ENCODE results near the gene MYO9A. TPM values are rescaled to one million over a fixed set of nuclear protein-coding genes. Genes with fewer than 3 reads are reported as not detected.

The MYO9A gene, protein sequence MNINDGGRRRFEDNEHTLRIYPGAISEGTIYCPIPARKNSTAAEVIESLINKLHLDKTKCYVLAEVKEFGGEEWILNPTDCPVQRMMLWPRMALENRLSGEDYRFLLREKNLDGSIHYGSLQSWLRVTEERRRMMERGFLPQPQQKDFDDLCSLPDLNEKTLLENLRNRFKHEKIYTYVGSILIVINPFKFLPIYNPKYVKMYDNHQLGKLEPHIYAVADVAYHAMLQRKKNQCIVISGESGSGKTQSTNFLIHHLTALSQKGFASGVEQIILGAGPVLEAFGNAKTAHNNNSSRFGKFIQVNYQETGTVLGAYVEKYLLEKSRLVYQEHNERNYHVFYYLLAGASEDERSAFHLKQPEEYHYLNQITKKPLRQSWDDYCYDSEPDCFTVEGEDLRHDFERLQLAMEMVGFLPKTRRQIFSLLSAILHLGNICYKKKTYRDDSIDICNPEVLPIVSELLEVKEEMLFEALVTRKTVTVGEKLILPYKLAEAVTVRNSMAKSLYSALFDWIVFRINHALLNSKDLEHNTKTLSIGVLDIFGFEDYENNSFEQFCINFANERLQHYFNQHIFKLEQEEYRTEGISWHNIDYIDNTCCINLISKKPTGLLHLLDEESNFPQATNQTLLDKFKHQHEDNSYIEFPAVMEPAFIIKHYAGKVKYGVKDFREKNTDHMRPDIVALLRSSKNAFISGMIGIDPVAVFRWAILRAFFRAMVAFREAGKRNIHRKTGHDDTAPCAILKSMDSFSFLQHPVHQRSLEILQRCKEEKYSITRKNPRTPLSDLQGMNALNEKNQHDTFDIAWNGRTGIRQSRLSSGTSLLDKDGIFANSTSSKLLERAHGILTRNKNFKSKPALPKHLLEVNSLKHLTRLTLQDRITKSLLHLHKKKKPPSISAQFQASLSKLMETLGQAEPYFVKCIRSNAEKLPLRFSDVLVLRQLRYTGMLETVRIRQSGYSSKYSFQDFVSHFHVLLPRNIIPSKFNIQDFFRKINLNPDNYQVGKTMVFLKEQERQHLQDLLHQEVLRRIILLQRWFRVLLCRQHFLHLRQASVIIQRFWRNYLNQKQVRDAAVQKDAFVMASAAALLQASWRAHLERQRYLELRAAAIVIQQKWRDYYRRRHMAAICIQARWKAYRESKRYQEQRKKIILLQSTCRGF (N-terminal part only)
- polyA plus RNA-seq (ENCODE audit: insufficient read length in 4 of 4), result 10 to 100 TPM; 29.7 to 39.2 (median 34.3) TPM

DNA sequence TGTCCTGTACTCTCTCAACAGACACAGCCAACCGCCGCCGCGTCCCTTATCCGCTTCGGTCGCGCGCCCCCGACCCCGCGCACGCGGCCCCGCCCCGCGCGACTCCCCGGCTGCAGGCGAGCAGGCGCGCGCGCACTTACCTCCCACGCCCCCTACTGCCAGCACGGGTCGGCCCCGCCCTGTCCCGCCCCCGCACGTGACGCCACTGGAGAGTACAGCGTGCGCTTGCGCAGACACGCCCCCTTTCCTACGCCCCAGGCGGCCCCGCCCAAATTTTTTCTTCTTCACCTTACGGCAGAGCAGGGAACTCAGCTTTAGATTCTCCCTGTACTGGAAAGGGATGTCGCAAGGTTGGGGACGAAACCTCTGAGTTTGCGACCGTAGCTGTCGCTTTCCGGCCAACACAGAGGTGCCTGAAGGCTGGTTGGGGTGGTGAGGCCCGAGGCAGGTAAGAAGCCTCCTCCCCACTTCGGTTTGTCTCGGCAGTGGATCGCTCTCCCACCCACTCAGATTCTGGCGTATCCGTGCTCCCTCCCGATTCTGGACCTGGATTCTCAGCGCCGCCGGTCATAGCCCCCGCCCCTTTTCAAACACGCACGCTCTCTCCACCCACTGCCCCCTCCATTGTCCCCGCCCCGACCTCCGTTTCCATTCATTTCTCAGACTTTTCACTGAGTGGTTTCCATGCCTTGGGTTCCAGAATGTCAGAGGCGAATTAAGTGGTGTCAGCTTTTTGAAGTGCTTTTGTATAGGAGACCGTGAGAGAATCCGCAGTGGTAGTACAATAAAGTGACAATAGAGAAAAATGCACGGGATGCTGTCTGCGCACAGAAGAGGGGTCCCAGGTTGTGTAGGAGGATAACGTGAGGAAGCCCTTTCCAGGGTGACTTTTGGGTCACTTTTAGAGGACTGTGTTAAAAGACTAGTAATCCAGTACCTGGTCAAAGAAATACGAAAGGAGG is at the start of gene MYO9A, which contains the start of gene SENP8:
Gene MYO9A, minus strand, starts transcription at position 134 of the 962 bp plus-strand sequence. CDS start 71,587 bp downstream, outside the sequence.
Gene SENP8, plus strand, starts transcription at position 387 of the 962 bp plus-strand sequence. CDS start 21,221 bp downstream, outside the sequence.
- DNase-seq (ENCODE audit: low read depth in 4 of 4, low spot score in 3 of 4), result peak; percentile 95 to 98 (median 97)

DNA sequence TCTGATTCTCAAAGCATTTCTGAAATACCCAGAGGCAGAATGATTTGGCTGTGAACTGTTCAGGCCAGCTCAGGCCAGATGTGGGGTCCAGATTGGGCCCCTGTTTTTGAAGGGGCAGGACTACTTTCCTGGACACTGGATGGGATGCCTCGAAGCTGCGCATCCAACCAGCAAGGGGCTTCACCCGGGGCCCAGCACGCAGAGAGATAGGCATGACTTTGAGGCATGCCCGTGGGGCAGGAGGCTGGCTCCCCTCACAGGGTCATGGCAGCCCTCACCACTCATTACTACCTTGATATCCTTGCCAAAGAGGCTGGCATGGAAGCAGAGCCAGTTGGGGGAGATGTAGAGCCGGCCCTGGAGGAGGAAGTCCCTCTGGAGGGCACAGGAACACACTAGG is 49.5 kb upstream of the MYO9A start:
- no peak for DNase-seq (ENCODE audit: low read depth in 4 of 4, low spot score in 3 of 4)

DNA sequence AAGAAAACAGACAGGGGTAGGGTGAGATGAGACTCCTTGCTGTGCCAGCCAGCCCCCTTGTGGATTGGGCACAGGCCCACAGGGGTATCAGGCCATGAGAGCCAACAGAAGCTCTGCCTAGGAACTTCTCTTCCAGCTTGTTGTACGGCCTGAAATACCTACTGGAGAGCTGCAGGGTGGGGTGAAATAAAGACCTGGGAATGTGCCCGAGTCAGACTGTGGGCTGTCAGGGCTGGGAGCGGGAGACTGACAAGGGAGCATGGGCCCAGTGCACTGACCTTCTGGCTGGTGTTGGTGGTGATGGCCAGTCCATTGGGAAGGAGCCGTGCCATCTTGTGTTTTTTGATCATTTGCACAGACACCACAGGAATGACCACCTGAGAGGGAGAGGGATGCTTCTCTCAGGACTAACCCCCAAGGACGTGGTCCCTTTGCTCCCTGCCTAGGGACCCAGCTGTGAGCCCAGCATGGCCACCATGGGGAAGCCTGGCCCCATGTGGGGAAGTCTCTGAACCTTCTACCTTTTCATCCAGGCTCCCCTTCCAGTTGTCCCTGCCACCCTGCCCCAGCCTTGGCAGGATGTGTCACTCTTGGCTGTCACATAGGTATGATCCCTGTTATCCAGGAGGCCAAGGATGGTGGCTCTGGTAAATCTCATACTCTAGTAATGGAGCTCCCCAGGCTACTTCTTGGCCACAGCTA is 48.9 kb upstream of the MYO9A start:
- no peak for DNase-seq (ENCODE audit: low read depth in 4 of 4, low spot score in 3 of 4)

DNA sequence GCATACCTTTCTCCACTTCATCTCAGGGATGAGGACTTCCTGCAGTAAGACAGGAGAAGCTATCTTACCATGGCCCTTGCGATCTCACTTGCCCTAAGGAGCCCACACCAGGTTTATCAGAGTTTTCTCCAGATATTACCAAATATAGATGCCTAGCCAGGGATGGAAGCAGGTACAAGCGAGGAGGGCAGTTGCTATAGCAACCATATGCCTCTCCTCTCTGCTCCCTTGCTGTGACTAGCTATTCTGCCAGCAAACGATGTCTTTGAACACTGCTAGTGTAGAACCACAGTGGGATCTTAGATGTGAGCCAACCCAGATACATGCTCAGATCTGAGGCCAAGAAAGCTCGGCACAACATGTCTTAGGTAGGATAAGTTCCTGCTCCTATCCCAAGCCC is 45.8 kb upstream of the MYO9A start:
- DNase-seq (ENCODE audit: low read depth in 4 of 4, low spot score in 3 of 4), result no peak

DNA sequence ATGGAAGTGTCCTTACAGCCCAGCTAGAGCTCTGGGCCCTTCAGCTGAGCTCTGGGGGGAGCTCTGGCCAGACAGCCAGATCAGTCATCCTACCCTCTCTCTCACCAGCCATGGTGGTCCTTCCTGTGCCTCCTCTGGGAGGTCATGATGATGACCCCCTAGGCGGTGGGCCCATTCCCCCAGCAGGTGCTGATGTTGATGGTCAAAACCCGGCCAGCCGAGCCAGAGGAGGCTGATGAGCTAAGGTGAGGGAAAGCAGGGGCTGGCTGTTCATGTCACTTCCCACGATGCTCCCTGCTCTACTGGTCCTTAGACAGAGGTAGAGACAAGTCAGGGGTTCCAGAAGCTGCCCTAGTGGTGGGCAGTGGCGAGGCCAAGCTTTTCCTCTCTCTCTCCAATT is 44.6 kb upstream of the MYO9A start:
- DNase-seq (ENCODE audit: low read depth in 4 of 4, low spot score in 3 of 4), result no peak

DNA sequence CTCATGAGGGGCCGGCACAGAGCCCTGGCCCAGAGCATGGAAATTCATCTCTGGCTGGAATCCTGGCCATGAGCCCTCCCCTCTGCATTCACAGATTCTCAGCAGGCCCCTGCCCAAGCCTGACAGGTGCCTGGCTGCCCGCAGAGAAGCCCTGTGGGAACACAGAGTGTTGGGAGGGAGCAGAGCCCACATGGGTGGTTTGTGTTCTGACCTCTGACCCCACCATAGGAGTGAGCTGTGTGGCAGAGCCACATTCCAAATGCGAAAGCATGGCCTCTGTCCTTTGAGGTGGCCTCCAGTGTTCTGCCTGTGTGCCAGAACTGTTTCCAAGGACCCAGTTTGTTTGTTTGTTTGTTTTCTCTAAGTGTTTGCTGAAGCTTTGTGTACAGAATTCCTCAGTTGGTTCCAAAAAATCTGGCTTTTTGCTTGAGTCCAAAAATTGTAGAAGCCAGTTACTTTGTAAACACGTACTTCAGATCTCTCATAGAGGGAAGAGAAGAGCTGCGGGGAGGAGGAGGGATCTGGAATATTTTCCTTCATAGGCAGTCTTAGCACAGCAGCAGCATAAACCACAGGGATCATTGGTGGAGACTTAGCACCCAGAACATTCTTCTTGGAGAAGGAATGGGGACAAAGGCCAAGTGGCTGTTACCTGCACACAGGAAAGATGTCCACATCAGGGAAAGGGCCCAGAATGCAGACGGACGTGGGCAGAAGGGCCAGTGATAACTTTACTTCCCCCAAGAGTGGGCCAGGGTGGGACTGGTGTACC is 43.6 kb upstream of the MYO9A start:
- DNase-seq (ENCODE audit: low read depth in 4 of 4, low spot score in 3 of 4), result no peak

DNA sequence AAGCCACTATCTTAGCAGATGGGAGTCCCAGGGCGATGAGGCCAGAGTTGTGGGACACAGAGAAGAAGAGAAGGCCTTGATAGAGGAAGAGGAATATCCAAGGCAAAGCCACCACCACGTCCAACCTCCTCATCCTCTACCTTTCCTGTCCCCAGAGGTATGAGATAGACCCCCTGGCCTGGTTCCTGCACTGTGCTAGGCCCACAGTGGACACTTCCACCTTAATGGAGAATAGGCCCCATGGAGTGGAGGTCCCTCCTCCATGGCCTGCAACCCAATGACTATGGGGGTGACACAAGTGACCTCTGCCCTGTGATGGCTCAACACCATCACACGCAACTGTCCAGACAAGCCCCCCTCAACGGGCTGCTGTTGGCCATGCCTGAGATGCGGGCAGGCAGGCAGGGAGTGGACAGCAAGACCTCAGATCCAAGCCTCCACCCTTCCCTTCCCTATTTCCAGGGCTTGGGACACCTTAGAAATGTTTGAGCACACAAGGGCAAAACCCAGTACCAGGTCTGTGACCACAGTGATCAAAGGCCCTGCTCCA is 42.8 kb upstream of the MYO9A start:
- no peak for DNase-seq (ENCODE audit: low read depth in 4 of 4, low spot score in 3 of 4)

DNA sequence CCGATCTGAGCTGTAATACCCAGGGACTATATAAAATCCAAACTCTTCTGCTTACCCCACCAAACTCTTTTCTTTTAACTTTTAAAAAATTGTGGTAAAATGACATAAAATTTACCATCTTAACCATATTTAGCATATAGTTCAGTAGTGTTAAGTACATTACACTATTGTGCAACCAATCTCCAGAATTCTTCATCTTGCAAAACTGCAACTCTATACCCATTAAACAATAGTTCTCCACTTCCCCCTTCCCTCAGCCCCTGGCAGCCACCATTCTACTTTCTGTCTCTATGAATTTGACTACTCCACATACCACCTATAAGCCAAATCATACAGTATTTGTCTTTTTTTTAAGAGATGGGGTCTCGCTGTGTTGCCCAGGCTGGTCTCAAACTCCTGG is 39.0 kb upstream of the MYO9A start:
- DNase-seq (ENCODE audit: low read depth in 4 of 4, low spot score in 3 of 4), result no peak

DNA sequence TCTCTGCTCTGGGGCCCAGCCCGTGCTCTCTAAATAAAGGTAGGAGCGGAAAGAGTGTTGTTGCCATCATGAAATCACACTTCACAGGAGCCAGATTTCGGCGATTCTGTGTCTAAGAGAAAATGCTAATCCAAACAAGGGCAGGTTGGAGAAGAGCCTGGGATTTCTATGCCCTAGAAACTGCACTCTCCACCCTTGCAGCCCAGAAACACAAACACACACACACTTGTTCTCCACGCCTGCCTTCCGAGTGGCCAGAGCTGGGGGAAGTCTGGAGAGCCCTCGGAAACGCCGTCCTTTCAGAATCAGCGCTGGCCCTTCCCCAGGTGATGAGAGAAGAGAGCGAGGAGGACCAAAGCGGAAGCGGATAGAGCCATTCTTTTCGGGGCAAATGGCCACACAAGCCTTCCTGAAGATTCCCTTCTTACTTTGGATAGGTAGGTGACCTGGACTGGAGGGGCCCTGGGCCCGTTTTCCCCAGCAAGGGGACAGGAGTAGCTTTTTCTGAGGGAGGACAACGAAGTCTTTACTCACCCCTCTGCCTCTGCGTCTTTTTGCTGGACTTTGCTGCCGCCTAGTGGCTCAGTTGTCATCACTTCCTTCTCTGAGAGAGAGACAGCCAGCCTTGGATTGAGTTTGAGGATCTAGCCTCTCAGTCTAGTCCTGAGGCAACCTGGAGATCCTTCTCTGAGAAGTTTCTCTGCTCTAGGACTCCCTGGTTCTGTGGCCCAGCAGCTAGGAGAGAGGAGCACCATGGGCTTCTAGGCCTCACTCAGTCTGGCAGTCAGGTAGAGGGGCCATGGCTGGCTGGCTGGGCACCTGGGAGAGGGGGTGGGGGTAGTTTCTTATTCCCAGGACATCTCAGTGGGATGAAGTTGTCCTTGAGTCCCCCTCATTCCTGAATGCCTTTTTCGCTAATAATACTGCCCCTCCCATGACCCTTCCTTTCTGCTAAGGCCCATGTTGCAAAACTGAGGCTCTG is 38.0 kb upstream of the MYO9A start:
- DNase-seq (ENCODE audit: low read depth in 4 of 4, low spot score in 3 of 4), result peak; percentile 70 to 84 (median 82)

DNA sequence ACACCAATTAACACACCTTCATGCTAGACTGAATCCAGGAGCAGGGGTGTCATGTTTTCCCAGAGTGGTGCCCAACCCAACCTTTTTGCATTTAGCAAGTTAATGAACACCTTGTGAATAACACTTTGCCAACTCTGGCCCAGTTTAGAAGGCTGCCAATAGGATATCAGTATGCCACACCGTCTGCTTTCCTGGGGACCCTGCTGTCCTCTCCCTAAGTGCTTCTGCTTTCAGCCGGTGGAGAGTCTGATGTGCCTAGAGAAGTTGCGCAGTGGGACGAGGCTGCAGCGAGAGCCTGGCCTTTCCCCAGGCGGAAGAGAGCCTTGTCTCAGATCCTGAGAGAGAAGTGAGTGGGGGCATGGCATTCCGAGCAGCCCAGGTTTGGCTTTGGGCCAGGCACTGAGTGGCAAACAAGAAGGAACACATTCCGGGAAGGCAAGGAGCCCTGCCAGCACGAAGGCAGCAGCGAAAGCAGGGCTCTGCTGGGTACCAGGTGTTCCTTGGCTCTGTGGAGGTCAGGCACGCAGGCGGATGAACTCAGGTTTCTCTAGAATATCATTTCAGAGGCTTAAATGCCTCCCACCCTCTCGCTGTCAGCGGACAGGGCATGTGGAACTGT is 37.2 kb upstream of the MYO9A start:
- DNase-seq (ENCODE audit: low read depth in 4 of 4, low spot score in 3 of 4), result peak; percentile 63 to 84 (median 76)

DNA sequence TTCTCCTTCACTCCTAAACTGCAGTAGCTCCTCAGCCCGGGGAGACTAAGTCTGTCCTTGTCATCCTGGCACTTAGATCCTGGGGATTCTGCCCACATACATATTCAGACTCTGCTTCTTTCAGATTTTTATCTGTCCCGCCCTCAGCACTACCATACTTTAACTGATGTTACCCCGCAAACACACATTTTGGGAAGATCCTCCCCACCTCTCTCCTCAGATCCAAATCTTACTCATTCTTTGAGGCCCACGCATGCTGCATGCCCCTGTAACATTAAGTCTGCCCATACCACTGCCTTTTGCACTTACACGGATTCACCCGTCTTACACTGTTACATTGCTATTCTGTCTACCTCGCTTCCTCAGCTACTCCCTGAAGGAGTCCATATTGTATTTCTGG is 36.4 kb upstream of the MYO9A start:
- no peak for DNase-seq (ENCODE audit: low read depth in 4 of 4, low spot score in 3 of 4)

DNA sequence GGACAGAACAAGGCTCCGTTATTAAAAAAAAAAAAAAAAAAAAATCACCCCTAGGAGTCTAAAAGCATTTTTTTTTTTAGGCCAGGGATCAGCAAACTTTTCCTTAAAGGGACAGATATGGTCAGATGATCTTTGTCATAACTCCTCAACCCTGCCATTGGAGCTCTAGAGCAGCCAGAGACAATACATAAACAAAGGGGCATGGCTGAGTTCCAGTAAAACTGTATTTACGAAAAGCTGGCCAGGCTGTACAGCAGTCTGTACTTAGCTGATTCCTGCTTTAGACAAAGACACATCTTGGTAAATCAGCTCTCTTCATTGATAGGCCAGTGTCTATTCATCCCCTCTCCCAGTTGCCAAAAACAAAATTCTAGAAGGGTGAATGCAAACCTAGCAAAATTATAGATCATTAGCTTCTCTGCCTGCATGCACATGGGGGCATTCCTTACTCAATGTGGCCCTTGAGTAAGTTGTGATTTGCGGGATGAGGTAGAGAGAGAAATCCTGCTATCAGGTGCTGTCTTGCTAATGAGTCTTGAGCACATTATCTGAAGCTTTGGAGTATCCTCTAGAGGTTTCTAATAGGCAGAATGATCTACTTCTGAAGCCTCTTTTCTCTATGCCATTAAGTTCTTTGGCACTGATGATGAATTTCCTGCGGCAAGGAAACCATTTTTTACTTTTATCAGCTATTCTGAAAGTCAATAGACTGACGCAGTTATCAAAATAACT is 35.5 kb upstream of the MYO9A start:
- DNase-seq (ENCODE audit: low read depth in 4 of 4, low spot score in 3 of 4), result no peak

DNA sequence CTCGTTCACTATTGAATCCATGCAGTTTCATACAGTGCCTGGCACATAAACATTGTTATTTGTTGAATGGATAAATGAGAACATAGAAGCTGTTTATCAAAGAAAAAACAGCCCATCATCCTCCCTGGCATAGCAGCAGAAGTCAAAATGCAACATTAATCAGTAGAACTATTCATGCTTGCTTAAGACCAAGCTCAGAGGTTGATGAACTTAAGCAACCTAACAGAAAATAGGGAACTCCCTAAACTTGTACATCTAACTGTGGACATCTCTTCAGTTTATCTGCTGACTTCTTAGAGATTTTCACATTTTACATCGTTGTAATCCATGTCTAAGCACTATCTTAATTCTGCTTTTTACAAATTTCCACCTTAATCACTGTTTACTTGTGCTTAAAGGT is 29.5 kb upstream of the MYO9A start:
- DNase-seq (ENCODE audit: low read depth in 4 of 4, low spot score in 3 of 4), result no peak

DNA sequence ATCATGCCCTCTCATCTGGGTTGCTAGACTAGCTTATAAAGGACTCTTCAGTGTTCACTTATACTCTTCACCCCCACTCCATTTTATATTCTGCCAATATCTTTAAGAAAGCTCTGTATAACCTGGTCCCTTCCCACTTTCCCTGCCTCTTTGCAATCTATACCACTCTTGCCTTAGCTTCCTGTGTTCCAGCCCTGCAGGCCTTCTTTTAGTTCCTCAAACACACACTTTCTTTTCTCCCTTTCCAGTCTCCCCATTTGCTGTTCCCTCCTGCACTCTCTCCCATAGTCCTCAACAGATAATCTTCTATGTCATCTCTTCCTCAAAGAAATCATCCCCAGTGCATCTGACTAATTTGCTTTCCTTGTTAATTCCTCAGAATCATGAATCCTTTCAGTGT is 29.0 kb upstream of the MYO9A start:
- DNase-seq (ENCODE audit: low read depth in 4 of 4, low spot score in 3 of 4), result no peak

DNA sequence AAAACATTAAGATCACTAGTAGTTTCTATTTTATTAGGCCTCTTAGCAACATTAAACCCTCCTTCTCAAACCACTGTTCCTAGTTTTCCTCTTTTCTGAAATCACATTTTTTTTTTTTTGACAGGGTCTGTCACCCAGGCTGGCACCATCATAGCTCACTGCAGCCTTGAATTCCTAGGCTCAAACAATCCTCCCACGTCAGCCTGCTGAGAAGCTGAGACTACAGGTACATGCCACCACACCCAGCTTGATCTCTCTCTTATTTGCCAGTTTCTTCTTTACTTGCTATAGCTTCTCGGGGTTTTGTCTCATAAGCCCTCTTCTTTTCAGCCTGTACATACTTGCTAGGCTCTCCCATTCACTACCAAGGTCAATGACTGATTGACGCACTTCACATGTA is 28.3 kb upstream of the MYO9A start:
- DNase-seq (ENCODE audit: low read depth in 4 of 4, low spot score in 3 of 4), result no peak
